Suprapubic skin (tissue), 4 donors: Measurements from ENCODE around the gene KSR1. TPM values are rescaled to one million over a fixed set of nuclear protein-coding genes. Genes with fewer than 3 reads are reported as not detected.

Experiments
- DNase-seq, 2 donors: peaks; one replicate each; pipeline ENCODE4 v3.0.0-alpha.2; 2019; ENCODE audit warnings: low spot score in 2 of 2
- H3K27ac ChIP-seq: fragments of 200-600 bp; sonication (generic); one replicate; pipeline ENCODE4 v1.5.1; 2019
- H3K27me3 ChIP-seq: fragments of 200-600 bp; sonication (generic); one replicate; pipeline ENCODE4 v1.5.1; 2019
- H3K36me3 ChIP-seq: fragments of 200-600 bp; sonication (generic); one replicate; pipeline ENCODE4 v1.5.1; 2019
- H3K4me1 ChIP-seq: fragments of 200-600 bp; sonication (generic); one replicate; pipeline ENCODE4 v1.5.1; 2019
- H3K4me3 ChIP-seq: fragments of 200-600 bp; sonication (generic); one replicate; pipeline ENCODE4 v1.5.1; 2019; ENCODE audit warnings: mild to moderate bottlenecking
- H3K9me3 ChIP-seq: fragments of 200-600 bp; sonication (generic); one replicate; pipeline ENCODE4 v1.5.1; 2019
- CTCF ChIP-seq, 2 donors: fragments of 200-600 bp in 1 of 2; fragments of 450-650 bp in 1 of 2; sonication (generic) in 1 of 2; IDR thresholded peaks; one replicate each; pipeline ENCODE4 v1.5.1; 2016 to 2019; ENCODE audit warnings: antibody characterized with exemption in 2 of 2, mild to moderate bottlenecking in 1 of 2, moderate library complexity in 1 of 2
- EP300 ChIP-seq: sonication (generic); formaldehyde crosslinking; IDR thresholded peaks from one replicate; pipeline ENCODE4 v1.6.1; 2017; ENCODE audit warnings: antibody characterized with exemption
- POLR2A ChIP-seq, 2 donors: fragments of 450-650 bp; IDR thresholded peaks; one replicate each; pipeline ENCODE4 v1.6.1; 2017; ENCODE audit warnings: antibody characterized with exemption in 2 of 2, mild to moderate bottlenecking in 2 of 2, moderate library complexity in 2 of 2
- POLR2AphosphoS5 ChIP-seq, 3 donors: sonication (generic); formaldehyde crosslinking; IDR thresholded peaks; one replicate each; pipeline ENCODE4 v1.6.1; 2017; ENCODE audit warnings: antibody characterized with exemption in 3 of 3
- WGBS: methylation state at CpG from one replicate; pipeline ENCODE4 v1.1.5; 2018; 5-methylcytosine and 5-hydroxymethylcytosine counted together
- total RNA-seq, 4 donors: library from RNA; depleted of rRNA; stranded (reverse); fragments of >200 nt; gene quantifications; one replicate each; pipeline ENCODE4 v1.1.0, GENCODE V29; 2016

KSR1 gene
- total RNA-seq, 4 donors from 2014 or later: 38.1 to 54.0 (median 49.5) TPM

DNA sequence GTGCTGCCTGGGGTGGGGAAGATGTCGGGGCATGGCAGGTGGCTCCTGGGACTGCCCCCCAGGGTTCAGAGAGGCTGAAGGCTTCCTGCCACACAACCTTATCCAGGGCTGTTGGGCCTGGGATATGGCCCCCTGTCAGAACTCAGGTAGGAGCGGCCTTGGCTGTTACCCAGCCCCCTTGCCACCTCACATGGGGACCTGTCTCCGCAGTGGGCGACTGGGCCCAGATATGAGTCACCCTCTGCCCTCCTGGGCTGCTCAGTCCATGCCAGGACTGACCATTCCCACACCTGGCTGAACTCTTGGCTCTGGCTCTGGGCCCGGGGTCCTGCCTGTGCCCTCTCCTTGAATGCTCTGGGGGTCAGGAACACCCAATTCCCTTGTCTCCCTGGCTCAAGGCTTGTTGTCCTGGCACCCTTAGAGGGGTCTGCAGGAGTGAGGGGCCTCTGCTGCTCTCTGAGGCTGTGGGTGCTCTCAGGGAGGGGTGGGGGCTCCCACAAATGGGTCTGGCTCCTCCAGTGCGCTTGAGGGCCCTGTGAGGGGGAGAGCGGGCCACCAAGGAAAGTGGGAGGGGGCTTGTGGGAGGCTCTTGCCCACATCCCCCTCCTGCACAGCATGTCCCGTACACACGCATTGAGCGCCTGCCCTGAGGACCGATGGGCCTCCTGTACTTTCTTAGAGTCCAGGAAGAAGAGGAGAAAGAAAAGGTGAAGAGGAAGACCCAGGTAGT lies 210.7 kb downstream of the KSR1 start:
- WGBS: 94% methylated on average over 6 of the region's 11 CpGs
- Histone ChIP-seq H3K27ac (no peak overlapping the region), H3K27me3 (no peaks in the 10 kb centered on the region), H3K4me3 (no peak overlapping the region), H3K9me3 (no peaks in the 10 kb centered on the region), H3K36me3 (no peaks in the 10 kb centered on the region), H3K4me1 (no peaks in the 10 kb centered on the region)
- no peak for DNase-seq
- TF ChIP-seq POLR2AphosphoS5 (IDR thresholded peaks at IDR 0.05) (no peak), POLR2A (IDR thresholded peaks at IDR 0.05) (no peak), CTCF (IDR thresholded peaks at IDR 0.05) (no peak), EP300 (no peak)

DNA sequence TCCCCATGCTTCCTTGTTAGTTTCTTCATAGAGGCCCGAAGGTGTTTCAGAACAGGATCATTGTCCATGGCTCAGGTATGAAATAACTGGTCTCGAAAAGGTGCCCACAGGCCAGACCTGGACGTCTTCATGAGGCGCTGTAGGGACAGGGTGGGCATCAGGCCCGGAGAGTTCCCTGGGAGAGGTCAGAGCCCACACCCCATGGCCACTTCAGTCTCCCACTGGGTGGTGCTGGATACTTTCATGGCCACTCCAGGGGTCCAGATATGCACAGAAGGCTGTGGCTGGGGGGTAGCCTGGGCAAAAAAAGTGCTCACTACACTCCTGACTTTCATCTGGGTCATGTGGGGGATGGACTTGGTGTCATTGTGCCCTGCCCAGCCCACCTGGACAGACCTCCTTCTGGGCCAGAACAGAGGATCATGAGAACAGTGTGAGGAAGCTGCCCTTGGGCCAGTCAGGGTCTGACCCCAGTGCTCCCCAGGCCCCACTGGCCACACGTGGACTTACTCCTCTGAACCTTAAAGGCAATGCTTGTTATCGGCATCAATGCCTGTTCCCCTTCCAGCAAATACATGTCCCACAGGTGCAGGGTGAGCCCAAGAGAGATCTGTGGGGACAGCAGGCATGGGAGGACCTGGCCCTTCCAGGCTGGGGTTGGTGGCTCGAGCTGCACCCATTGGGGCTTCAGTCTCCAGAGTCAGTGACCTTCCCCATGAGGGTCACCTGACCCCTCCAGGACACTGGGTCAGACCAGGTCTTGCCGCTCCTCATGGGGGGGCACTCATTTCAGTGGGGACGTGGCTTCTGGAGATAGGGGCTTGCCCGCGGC lies 211.6 kb downstream of the KSR1 start:
- Histone ChIP-seq H3K4me3 (no peak overlapping the region), H3K9me3 (no peaks in the 10 kb centered on the region), H3K27me3 (no peaks in the 10 kb centered on the region), H3K36me3 (no peaks in the 10 kb centered on the region), H3K27ac (no peak overlapping the region), H3K4me1 (no peaks in the 10 kb centered on the region)
- WGBS: 82% methylated on average over 11 of the region's 12 CpGs
- DNase-seq: no peak
- TF ChIP-seq POLR2AphosphoS5 (IDR thresholded peaks at IDR 0.05) (no peak), CTCF (IDR thresholded peaks at IDR 0.05) (no peak), EP300 (no peak), POLR2A (IDR thresholded peaks at IDR 0.05) (no peak)

DNA sequence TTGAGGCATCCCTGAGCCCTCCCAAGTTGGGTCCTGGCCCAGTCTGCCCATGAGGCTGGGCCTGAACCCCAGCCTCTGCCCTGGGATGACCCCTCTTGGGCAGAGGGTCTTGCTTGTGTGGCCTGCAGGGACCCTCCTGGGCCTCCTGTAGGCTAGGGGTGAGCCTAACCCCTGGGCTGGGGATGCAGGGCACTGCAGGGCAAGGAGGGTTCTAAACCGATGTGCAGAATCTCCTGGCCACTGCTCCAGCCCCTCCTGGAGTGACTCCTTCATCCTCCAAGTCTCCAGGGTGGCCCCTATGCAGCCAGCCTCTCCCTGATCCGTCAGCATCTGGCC lies 212.2 kb downstream of the KSR1 start:
- Histone ChIP-seq H3K9me3 (no peaks in the 10 kb centered on the region), H3K4me1 (no peaks in the 10 kb centered on the region), H3K27ac (no peak overlapping the region), H3K36me3 (no peaks in the 10 kb centered on the region), H3K27me3 (no peaks in the 10 kb centered on the region), H3K4me3 (no peak overlapping the region)
- TF ChIP-seq POLR2AphosphoS5 (IDR thresholded peaks at IDR 0.05) (no peak), EP300 (no peak), CTCF (IDR thresholded peaks at IDR 0.05) (no peak), POLR2A (IDR thresholded peaks at IDR 0.05) (no peak)
- WGBS: 92% methylated on average over 2 of the region's 2 CpGs
- DNase-seq: no peak

DNA sequence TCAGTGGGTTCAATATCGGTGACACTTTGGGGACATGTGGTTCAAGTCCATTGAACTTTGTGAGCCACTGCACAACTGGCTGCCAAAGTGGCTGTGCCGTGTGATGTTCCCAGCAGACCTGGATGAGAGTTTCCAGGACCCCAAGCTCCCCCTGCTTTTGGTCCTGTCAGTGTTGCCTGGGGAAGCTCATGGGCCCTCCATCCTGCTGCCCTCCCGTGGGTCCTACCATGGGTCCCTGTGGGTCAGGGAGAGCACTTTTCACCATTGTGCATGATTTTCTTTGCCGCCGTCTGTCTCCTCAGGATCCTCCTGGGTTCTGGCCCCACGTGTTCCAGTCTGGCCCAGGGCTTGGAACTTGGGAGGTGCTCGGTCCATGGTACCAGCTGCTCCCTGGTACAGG lies 212.9 kb downstream of the KSR1 start:
- WGBS: 92% methylated on average over 6 of the region's 7 CpGs

More for the DNA sequence above, 212.9 kb downstream of the KSR1 start:
- Histone ChIP-seq H3K27ac (no peak overlapping the region), H3K9me3 (no peaks in the 10 kb centered on the region), H3K4me1 (no peaks in the 10 kb centered on the region), H3K4me3 (no peak overlapping the region), H3K36me3 (no peaks in the 10 kb centered on the region), H3K27me3 (no peaks in the 10 kb centered on the region)
- DNase-seq: no peak
- TF ChIP-seq EP300 (no peak), POLR2A (IDR thresholded peaks at IDR 0.05) (no peak), POLR2AphosphoS5 (IDR thresholded peaks at IDR 0.05) (no peak), CTCF (IDR thresholded peaks at IDR 0.05) (no peak)
